Ureter (tissue), 1 donor: ENCODE measurements around the gene C6orf118. TPM values are rescaled to one million over a fixed set of nuclear protein-coding genes. Genes with fewer than 3 reads are reported as not detected.

Experiments used
- DNase-seq: peaks from one replicate; pipeline ENCODE4 v3.0.0-alpha.2; 2020; ENCODE audit warnings: low spot score
- total RNA-seq: library from RNA; stranded (reverse); gene quantifications from one replicate; pipeline ENCODE4 v1.2.4, GENCODE V29; 2023
- donor health status: DM: yes; HTN: yes; CAD: no.

C6orf118 gene
- total RNA-seq = not detected

- DNase-seq = peak; percentile 48
These were observed at the start of gene C6orf118 for GRCh38 chr6:165308926-165309731. TSS of gene C6orf118 (minus strand) at chr6:165309605. CDS start at chr6:165309586, 19 bp downstream.

- DNase-seq = no peak
These were observed 36.3 kb upstream of the C6orf118 start for GRCh38 chr6:165345700-165346099.

- DNase-seq = no peak
These were observed 31.1 kb upstream of the C6orf118 start for GRCh38 chr6:165340532-165340931.

GRCh38 chr6:165325609-165326008 lies 16.2 kb upstream of the C6orf118 start:
- no peak for DNase-seq

GRCh38 chr6:165321555-165322145 lies 12.2 kb upstream of the C6orf118 start:
- no peak for DNase-seq

GRCh38 chr6:165321150-165321549 lies 11.7 kb upstream of the C6orf118 start:
- DNase-seq = no peak

GRCh38 chr6:165317723-165318122 lies 8.3 kb upstream of the C6orf118 start:
- DNase-seq = no peak

- DNase-seq = no peak
These were observed 2.5 kb downstream of the C6orf118 start for GRCh38 chr6:165306955-165307354.

- DNase-seq = no peak
These were observed 7.8 kb downstream of the C6orf118 start for GRCh38 chr6:165301372-165302246.

GRCh38 chr6:165300422-165300936 lies 8.9 kb downstream of the C6orf118 start:
- no peak for DNase-seq

GRCh38 chr6:165298875-165299274 lies 10.5 kb downstream of the C6orf118 start:
- DNase-seq = no peak

- DNase-seq = no peak
These were observed 11.0 kb downstream of the C6orf118 start for GRCh38 chr6:165298402-165298801.

- DNase-seq = no peak
These were observed 16.7 kb downstream of the C6orf118 start for GRCh38 chr6:165292657-165293056.

- DNase-seq = no peak
These were observed 34.8 kb downstream of the C6orf118 start for GRCh38 chr6:165274611-165275010.

- DNase-seq = no peak
These were observed 36.8 kb downstream of the C6orf118 start for GRCh38 chr6:165272585-165272984.

GRCh38 chr6:165268987-165269386 lies 40.4 kb downstream of the C6orf118 start:
- no peak for DNase-seq

GRCh38 chr6:165266621-165267020 lies 42.8 kb downstream of the C6orf118 start:
- DNase-seq = no peak

- no peak for DNase-seq
These were observed 43.2 kb downstream of the C6orf118 start for GRCh38 chr6:165266191-165266590.

GRCh38 chr6:165260462-165260861 lies 48.9 kb downstream of the C6orf118 start:
- DNase-seq = no peak

- DNase-seq = no peak
These were observed 59.6 kb downstream of the C6orf118 start for GRCh38 chr6:165249808-165250207.

- DNase-seq = no peak
These were observed 63.7 kb downstream of the C6orf118 start for GRCh38 chr6:165245701-165246100.

GRCh38 chr6:165245287-165245686 lies 64.1 kb downstream of the C6orf118 start:
- DNase-seq = no peak
